ENCODE results near the gene HTT.

Gene HTT

GRCh38 chr4:3205995-3206394, 131.5 kb downstream of the HTT start:
- DNase-seq, result no peak

GRCh38 chr4:3206439-3207100, 132.1 kb downstream of the HTT start:
- no peak for DNase-seq

GRCh38 chr4:3207531-3208037, 133.1 kb downstream of the HTT start:
- DNase-seq, result peak; percentile 72

- no peak for DNase-seq
Measured at GRCh38 chr4:3208826-3209225, 134.3 kb downstream of the HTT start.

DNA sequence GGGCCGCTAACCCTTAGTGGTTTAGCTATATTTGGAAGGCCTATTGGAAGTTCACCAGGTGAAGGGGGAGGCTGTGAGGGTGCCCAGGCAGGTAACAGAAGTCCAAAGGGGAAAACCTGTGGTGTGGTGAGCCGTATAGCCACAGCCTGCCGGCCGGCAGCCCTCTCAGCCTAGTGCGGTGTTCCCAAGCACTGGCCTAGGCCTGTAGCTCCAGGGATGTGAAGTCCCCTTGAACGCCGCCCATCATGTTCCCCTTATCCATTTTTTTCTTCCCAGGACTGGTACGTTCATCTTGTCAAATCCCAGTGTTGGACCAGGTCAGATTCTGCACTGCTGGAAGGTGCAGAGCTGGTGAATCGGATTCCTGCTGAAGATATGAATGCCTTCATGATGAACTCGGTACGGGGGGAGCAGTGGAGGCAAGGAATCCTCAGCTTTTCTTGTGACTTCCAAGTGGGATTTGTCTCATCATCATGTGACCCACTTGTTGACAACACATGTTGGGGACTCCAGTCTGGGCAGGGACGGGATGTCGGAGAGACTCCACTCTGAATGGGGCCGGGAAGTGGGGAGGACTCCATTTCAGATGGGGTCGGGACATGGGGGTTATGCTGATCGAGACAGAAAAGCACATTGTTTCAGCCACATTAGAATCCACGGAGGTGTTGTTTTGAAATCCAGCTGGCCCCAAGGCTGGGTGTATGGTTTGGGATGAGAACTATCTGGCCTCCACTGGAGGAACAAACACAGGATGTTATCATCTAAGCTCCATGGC, 135.3 kb downstream of the HTT start:
- DNase-seq, result no peak

GRCh38 chr4:3210467-3210866, 136.0 kb downstream of the HTT start:
- DNase-seq, result no peak

- DNase-seq, result no peak
Measured at GRCh38 chr4:3211866-3212265, 137.4 kb downstream of the HTT start.

- no peak for DNase-seq
Measured at GRCh38 chr4:3212391-3213105, 138.1 kb downstream of the HTT start.

DNA sequence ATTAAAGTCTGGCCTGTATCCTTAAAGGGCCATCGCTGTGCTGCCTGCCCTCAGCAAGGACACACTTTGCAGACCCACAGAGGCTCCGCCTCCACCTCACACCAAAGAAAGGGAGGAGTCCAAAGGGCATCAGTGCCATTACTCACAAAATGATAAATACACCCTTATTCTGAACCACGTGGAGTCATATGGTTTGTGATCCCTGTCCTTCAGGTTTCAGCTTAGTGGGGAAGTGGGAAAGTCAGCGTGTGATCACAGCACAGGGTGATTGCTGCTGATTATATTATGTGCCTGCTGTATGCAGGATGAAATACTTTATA, 138.6 kb downstream of the HTT start:
- no peak for DNase-seq

DNA sequence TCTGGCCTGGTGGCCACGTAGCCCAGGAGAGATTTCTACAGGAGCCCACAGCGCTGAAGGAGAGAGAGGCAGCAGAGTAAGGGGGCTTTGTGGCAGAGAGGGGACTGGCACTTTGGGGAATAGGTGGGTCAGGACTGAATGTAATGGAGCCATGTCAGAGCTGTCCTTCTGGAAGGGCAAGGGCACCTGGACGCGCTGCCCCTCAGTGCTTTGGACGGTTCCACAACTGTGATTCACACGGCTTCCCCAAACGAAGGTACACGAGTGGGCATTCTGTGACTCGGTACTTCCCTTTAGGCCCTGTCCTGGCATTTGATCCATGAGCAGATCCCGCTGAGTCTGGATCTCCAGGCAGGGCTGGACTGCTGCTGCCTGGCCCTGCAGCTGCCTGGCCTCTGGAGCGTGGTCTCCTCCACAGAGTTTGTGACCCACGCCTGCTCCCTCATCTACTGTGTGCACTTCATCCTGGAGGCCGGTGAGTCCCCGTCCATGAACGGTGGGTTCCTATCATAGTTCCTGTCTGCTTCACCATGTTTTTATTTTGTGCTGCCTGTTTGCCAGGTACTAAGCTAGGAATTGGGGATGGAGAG, 139.3 kb downstream of the HTT start:
- no peak for DNase-seq

DNA sequence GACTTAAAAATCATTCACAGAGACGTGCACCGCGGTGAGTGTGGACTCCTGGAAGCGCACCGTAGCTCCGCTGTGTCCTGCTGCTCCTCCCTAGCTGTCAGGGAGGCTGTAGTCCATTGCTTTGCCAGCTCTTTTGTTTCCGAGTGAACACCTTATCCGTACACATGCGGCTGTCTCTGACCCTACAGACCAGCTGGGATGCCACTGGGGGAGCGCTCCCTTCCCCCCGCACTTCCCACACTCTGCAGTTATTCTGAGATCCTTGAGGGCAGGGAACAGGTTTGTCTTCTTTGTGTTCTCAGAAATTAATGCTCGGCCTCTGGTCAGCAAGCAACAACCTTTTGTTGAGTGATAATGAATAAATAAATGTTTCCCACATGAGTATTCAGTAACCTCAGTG, 140.8 kb downstream of the HTT start:
- DNase-seq, result no peak

GRCh38 chr4:3215733-3216132, 141.3 kb downstream of the HTT start:
- no peak for DNase-seq

DNA sequence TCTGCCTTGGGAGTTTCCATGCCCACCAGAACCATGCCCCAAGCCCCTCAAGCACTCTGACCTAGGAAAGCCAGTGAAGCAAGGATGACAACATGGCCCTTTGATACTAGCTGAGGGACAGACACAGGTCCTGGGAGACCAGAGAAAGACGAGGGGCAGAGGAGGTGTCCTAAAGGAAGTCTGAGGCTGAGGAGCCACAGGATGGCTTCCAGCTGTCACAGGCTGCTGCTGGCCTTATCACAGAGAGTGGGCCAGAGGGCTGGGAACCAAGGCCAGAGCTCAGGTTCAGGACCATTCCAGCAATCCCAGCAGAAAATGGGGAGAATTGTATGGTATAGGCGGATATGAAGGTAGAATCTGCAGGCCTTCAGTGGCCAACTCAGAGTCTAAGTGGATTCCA, 142.8 kb downstream of the HTT start:
- DNase-seq, result no peak

DNA sequence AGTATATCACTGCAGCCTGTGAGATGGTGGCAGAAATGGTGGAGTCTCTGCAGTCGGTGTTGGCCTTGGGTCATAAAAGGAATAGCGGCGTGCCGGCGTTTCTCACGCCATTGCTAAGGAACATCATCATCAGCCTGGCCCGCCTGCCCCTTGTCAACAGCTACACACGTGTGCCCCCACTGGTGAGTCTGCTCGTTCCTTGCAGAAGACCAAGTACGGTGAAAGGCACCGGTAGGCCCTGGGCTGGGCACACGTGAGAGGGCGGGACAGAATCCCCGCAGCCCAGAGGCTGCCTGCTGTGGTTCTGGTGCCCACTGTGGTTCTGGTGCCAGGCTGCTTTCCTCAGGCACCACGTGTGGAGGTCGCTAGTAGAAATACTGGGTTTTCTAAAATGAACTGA, 143.3 kb downstream of the HTT start:
- no peak for DNase-seq

GRCh38 chr4:3218824-3219760, 144.6 kb downstream of the HTT start:
- DNase-seq, result no peak

DNA sequence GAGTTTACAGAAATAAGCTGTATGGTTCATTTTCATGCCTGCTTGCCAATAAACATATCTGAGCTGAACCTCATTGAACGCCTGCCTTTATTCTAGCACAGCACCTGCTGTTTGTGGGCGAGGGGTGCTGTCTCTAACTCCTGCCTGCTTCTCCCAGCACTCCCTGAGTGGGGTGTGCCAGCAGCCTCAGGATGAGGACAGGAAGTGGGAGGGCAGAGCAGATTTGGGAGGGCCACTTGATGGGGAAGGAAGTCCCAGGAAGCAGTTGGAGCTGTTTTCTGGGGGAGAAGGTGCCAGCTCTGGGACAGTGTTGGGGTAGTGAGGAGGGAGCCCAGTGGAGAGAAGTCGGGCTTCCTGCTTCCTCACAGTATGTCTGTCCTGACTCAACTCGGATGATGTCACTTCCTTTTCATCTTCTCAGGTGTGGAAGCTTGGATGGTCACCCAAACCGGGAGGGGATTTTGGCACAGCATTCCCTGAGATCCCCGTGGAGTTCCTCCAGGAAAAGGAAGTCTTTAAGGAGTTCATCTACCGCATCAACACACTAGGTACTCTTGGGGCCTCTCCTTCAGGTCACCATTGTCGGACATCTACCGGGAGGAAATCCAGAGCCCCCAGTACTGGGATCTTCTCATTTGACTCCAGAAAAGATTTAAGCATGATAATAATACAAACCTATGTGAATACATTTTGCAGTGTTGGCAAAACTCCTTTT, 145.4 kb downstream of the HTT start:
- DNase-seq, result no peak

GRCh38 chr4:3220476-3221183, 146.1 kb downstream of the HTT start:
- no peak for DNase-seq

GRCh38 chr4:3221184-3221494, 146.7 kb downstream of the HTT start:
- DNase-seq, result no peak

DNA sequence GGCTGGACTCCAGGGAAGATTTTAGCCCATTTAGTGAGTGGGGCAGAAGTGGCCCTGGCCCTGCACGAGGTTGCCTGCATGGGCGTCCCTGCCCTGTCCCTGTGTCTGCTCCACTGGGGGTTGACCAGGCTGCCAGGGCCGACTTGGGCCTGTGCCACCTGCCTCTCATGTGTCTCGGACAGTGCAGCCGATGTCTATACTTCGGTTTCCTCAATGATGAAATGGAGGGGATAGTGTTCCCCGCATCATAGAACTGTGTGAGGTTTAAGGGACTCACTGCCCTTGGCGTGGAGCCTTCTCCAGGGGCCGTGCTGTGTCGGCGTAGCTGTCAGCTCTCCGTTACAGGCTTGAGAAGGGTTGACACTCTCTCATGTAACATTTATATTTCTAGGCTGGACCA, 147.5 kb downstream of the HTT start:
- no peak for DNase-seq

DNA sequence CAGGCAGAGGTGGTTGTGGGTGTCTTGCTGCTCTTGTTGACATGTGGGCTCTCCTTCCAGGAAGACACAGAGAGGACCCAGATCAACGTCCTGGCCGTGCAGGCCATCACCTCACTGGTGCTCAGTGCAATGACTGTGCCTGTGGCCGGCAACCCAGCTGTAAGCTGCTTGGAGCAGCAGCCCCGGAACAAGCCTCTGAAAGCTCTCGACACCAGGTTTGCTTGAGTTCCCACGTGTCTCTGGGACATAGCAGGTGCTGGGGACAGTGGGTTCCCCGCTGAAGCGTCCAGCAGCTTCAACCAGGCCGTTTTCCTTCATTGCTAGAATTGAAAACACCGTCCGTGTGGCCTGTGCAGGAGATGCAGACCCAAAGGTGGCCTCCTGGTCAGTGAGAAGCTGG, 148.9 kb downstream of the HTT start:
- no peak for DNase-seq
